MV-4-11 (cell line): ENCODE measurements around the gene MEGF6.

Experiments
- DNase-seq: peaks from one replicate; lab custom pipeline; 2025; lab: John Stamatoyannopoulos, UW

MEGF6 gene

DNA sequence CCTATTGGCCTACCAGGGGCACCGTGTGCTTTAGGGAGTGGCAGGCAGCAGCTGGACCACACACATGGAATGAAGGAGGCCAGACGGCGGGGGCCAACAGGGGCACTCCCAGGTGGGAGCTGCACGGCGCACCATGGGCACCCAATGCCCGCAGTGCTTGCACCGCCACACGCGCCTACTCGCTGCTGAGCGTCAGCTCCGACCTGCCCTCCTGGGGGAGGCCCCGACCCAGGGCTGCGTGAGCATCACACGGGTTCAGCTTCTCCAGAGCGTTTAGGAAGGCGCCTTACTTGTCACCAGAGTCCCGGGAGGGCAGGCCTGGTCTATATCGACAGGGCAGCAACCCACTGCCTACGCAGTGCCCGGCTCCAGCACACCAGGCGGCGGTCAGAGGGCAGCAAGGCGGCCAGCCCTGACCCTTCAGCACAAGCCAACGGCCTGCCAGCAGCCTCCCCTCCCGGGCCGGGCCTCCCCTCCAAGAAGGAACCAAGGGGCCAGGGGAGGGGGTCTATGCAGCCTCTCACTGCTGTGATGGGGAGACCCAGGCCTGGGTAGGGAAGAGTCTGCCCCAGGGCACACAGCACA lies 91.9 kb downstream of the MEGF6 start:
- no peak for DNase-seq

DNA sequence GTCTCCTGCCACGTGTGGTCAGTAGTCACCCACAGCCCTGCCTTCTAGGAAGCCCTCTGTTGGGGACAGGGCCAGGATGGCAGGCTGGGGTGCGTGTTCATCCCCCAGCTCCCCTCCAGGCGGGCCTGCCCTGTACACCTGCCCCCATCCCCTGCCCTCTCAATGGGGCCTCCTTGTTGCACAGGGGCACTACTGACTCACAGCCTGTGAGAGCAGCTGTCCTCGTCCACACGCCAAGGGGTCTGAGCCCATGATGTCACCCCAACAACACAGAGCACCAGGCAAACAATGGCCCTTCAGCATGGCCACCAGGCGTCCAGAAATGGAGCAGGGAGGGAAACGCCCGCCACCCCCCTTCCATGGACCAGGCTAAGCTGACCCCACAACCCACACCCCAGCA lies 92.6 kb downstream of the MEGF6 start:
- DNase-seq, result no peak

DNA sequence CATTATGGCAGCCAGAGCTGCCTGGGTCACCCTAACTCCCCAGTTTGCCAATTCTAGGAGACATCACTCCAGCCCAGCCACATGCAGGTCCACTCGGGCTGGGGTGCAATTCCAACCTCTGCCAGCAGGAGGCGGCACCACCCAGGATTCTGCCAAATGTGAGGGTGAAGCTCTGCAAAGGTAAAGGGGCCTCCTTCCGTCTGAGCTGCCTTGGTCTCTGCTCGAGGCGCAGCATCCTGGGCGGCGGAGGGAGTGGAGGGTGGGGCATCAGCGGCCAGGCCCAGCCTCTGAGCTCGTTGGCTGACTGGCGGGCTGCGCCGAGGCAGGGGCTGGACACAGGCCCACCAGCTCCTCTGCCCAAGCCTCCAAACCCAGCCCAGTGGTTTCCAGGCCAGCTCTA lies 93.1 kb downstream of the MEGF6 start:
- DNase-seq, result no peak

DNA sequence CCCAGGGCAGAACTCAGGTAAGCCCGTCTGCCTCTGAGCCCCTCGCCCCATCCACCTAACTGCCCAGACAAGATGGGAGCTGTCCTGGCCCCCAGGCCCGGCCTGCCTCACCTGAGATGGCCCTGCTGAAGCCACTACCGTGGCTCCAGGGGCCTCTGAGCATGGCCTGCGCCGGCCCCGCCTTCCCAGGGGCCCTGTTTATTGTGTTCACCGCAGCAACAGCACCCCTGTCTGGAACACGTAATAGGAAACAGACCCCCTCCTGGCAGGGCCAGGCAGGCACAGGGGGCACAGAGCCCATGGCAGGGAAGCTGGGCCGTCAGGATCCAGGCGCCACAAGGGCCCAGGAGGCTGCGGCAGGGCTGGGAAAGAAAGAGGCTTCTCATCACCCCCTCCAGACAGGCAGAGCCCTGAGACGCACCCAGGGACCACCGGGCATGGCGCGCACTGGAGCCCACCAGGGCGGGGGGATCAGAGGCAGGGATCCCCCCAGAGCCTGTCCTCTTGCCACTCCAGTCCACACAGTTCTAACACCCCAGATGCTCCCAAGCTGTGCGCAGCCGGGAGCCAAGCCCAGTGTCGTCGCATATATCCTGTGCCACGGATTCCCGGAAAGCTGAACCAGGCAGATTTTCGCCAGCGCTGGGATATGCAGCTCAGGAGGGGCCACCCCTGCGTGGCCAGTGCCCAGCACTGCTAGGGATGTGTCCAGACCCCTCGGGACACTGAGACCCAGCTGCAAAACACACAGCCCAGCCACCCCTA lies 94.2 kb downstream of the MEGF6 start:
- no peak for DNase-seq

DNA sequence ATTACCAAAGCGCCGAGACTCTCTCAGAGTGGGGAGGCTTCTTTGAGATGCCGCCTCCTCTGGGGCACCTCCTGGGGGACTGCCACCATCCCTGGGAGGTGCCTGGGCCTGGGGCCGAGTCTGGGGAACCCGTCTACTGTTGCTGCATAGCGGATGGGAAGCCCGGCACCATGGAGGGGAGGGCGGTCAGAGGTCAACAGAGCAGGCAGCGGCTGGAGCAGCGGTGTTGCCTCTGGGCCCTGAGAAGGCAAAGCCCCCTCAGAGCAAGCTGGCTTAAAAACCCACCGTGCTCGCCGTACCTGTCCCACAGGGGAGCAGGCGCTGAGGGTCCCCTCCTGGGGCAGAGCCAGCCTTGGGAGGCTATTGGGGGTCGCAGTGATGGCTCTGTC lies 94.8 kb downstream of the MEGF6 start:
- no peak for DNase-seq

DNA sequence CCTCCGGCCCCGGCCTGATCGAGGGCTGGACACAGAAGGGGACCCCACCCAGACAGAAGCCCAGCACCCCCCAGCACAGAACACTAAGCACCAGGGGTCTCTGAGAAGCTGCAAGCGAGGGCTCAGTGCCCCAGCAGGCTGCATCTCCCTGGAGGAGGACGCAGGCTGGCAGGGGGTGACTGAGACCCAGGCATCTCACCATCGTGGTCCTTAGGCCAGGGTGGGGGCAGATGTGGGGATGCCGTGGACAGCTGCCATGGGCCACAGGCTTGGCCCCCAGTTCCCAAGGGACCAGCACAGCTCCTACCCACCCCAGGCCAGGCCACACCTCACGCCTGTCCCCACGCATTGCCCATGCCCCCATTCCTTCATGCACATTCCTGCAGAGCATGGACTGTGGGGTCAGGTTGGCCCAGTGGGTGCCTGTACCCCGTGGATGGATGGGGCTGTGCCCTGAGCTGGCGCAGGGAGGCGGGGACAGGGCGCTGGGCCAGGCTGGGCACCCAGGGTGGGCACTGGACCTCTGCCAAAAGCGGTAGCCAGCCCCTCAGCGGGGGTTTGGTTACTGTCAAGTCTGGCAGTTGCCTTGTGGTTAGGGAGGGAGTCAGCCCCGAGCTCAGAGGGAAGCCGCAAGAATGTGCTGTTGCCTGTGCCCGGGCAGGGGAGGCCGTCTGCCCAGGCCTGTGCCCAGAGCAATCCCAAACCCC lies 95.4 kb downstream of the MEGF6 start:
- peak; percentile 80 for DNase-seq

DNA sequence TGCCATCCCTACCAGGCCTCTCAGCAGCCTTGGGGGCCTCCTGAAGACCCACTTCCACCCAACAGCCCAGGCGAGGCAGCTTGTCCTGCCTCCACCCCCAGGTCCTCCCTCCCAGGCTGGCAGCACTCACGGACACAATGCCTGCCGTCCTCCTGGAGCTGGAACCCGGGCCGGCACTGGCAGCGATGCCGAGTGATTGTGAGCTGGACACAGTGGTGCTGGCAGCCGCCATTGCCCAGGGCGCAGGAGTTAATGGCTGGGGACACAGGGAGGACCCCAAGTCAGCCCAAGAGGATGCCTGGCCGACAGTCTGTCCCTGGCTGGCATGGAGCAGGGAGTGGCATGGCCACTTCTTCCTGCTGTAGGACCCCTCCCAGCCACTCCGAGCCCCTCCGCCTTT lies 96.0 kb downstream of the MEGF6 start:
- DNase-seq, result no peak

DNA sequence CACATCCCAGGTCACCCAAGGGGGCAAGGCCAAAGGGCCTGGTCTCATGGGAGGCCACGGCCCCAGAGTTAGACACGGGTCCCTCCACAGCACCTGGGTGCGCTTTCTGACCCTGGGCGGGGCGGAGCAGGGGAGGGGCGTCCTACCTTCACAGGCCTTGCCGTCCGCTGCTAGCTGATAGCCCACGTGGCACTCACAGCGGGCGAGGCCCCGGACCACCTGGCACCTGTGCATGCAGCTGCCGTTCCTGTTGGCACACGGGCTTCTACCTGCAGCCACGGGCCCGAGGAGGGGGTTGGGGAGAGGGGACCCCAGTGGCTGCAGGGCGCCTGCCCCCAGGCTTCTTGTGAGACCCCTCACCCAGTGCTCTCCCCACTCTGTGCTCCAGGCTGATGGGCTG lies 96.9 kb downstream of the MEGF6 start:
- no peak for DNase-seq

DNA sequence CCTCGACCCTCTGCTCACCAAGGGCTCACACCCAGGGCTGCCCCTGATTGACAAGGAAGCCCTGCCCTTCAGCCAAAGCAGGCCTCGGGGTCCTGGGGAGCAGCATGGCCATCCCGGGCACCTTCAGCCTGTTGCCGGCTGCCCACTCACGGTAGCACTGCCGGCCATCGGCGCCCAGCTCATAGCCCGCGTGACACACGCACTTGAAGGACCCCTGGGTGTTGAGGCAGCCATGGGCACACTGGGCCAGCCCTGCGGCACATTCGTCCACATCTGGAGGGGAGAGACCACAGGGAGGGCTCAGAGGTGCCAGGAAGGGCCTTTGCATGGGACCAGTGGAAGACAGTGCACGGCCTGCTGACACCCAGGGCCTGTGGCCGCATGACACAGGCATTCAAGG lies 99.5 kb downstream of the MEGF6 start:
- no peak for DNase-seq

DNA sequence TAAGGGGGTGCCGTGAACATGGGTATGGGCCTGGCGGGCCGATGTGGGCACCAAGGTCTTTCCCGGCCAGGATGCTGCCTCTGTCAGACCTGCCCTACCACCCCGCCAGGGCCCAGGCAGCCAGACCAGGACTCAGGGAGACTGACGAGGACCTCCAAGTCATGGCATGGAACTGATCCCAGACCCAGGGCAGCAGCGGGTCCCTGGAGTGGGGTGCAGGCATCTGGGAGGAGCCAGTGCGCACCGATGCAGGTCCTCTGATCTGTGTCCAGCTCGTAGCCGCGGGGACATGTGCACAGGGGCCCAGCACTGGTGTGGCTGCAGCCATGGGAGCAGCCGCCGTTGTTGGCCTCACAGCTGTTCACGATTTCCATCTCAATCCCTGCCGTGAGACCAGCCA lies 100.0 kb downstream of the MEGF6 start:
- DNase-seq, result no peak

DNA sequence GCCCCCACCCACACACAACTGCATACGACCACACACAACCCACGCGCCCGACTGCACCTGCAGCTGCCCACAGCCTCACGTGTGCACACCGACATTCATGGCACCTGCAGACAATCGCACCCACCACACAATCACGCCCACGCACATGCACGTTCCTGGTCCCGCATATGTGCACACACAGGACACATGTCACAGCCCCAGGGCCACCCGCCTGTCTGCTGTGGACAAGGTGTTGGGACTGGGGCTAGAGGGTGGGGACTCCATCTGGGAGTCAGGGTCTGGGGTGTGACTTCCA lies 100.4 kb downstream of the MEGF6 start:
- DNase-seq, result no peak

DNA sequence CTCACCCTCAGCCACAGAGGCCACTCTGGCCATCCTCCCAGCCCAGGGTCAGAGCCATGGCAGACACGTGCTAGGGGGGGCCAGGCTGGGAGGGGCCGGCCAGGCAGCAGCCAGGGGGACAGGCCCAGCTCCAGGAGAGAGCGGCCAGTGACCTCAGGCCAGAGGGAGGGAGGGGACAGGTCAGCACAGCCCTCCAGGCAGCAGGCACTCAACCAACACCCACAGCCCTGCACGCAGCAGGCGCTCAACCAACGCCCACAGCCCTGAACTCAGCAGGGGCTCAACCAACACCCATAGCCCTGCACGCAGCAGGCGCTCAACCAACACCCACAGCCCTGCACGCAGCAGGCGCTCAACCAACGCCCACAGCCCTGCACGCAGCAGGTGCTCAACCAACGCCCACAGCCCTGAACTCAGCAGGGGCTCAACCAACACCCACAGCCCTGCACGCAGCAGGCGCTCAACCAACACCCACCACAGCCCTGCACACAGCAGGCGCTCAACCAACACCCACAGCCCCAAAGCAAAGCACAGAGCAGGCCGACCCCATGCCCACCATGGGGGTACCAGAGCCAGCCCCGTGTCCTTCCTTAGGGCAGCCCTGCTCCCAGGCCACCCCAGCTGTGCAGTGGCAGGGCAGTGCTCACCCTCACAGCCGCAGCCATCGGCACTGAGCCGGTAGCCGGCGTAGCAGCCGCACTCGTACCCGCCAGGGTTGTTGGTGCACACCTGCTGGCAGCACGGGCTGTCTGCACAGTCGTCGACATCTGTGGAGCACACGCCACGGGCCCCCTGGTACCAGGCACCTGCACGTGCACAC lies 101.0 kb downstream of the MEGF6 start:
- no peak for DNase-seq

DNA sequence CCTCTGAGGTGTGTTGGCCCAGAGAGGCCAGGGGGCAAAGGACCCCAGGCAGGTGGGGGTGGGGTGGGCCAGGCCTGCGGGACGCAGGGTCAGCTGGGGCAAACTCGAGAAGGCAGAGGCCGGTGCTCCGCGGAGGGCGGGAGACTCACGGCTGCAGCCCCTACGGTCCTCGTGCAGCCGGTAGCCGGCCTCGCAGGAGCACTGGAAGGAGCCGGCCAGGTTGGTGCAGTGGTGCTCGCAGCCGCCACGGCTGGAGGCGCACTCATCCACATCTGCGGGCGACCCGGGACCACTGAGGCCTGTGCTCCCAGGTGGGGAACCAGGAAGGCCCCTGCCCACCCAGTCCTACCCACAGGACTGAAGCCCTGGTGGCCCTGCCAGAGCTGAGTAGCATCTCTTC lies 101.6 kb downstream of the MEGF6 start:
- no peak for DNase-seq

DNA sequence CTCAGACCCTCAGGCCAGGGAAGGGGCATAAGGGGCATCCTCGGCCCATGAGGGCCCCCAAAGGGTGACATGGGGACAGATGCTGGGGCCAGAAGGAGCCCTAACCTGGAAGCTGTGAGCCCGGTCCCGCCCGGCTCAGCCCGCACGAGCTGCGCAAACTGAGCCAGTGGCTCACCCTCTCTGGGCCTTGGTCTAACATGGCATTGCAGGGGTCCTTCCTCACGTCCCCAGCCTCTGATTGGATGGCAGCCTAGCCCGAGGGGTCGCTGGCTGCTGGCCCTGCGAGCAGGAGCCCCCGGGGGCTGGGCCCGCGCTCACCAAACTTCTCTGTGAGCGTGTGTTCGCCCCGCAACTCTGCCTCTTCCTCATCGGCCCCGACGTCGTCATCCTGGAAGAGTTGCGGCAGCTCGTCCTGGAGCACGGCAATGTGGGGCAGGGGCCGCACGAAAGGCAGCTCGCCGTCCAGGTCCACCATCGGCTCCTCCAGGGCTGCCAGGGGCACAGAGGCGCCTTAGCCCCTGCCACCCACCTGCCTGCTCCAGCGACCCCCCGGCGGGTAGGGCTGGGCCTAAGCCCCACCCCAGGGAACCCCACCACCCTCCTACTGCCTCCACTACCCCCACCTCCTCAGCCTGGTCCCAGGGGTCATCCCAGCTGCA lies 102.4 kb downstream of the MEGF6 start:
- no peak for DNase-seq

DNA sequence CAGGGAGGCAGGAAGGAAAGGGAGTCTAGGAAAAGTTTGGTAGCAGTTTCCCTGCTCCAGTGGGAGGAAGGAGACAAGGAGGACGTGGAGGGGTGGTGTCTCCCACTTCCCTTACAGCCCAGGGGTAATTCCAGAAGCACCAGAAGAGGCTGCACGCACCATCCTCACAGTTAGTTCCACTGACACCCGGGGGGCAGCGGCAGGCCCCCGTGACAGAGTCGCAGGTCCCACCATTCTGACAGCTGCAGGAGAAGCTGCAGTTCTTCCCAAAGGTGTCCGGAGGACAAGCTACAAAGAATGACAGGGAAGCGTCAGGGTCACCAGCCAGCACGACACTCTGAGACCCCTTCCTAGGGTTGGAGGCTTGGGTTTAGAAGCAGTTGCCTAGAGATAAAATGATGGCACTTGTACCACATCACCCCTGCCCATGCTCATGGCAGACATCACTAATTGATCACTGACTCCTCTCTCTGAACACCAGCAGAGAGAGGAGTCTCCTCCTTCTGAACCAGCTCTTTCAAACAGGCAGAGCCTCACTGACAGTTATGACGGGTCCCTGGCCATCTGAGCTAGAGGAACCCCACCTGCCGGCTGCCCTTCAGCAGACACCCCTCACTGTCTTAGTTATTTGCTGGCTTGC lies 103.6 kb downstream of the MEGF6 start:
- DNase-seq, result no peak

DNA sequence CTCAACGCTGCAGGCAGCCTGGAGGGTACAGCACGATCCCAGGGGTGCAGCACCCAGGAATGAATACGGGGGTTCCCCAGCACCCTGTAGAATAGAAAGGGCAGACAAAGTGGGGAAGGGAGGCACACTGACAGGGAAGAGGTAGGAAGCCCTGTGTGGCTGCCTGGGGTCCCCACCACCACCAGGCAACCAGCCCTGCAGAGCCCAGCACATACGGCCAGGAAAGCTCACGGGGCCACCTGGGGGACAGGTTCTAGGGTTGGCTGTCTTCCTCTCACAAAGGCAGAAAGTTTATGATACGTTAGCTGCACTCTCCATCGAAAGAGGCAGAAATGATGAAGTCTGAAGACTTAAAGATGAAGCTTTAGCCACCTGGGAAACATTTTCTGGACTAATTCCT lies 104.4 kb downstream of the MEGF6 start:
- no peak for DNase-seq

DNA sequence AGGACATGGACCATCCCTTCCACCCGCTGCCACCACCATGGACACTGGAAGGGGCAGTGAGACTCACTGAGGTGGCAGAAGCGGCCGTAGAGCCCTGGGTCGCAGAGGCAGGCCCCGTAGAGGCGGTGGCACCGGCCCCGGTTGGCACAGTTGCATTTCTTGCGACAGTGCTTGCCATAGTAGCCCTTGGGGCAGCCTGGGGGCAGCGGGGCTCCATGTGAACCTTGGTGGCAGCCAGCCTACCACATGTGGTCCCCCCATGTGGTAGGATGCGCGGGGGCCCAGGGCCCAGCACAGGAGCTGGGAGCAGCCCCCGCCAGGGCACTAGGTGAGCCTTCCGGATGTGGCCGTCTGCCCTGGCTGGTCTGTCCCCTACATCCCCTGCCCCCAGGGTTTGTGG lies 105.3 kb downstream of the MEGF6 start:
- DNase-seq, result no peak

DNA sequence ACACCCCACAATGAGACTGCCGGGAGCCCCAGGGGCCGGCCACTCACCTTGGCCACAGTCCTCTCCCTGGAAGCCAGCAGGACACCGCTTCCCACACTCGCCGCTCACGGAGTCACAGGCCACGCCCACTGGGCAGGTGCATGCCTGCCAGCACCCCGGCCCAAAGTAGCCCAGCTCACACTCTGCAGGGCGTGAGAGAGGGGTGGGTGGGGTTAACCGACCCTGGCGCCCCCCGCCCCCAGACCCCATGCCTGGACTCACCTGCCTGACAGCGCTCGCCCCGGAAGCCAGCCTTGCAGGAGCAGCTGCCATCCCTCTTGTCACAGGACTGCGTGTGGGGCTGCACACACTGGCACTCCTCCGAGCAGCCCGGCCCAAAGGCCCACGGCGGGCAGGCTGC lies 106.1 kb downstream of the MEGF6 start:
- DNase-seq, result no peak

DNA sequence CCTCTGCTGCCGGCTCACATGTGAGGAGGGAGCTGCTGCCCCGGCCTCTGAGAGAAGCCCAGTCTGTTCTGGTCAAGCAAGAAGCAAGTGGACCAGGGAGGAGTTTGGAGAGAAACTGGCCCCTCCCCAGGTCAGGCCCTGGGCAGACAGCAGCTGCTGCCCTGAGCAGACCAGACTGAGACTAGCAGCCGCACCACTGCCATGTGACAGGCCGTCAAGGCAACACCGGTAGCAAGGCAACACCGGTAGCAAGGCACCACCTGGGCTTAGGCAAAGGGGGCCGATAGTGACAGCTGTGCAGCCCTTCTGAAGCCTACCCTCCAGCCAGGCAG lies 106.5 kb downstream of the MEGF6 start:
- no peak for DNase-seq

DNA sequence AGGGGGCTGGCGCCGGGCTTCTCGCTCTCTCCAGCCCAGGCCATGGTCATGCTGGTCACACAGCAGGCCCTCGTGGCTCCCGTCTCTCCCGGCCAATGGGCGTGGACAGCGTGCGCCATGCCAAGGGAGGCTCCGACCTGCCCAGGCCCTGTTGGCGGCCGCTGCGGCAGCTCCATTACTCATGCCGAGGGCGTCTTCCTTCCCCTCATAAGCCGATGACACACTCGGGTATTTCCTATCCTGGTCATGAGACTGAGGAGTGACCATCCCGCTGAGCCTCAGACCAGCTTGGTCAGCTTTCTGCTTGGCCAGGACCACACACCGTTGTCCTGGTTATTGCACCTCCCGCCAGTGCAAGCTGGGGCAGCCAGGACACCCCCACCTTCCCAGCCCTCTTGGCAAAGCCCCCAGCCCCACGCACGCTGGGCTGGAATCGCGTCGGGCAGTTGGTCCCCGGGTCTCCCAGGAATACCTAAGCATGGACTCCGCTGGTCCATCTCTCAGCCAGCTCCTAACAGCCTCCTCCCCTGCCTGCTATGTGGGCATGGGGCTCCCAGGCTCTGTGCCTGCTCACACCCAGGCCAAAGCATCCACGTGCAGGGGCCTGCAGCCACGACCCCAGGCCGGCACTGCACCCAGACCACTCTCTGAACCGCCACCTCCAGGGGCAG lies 107.0 kb downstream of the MEGF6 start:
- no peak for DNase-seq

DNA sequence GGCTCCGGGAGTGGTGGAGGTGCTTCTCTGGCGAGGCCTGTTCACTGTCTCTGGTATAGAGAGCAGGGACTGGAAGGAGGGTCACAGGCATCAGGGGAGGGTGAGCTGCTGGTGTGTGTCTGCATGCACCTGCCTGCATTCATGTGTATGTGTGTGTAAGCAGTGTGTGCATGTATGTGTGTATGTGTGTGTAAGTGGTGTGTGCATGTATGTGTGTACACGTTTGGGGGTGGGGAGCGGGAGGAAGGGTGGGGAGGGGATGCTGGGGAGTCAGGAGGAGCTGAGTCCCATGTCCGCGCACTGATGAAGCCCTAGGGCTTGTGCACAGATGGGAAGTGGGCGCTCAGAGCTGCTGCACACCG lies 107.8 kb downstream of the MEGF6 start:
- no peak for DNase-seq
